ENCODE measurements around the gene PSPH.

DNA sequence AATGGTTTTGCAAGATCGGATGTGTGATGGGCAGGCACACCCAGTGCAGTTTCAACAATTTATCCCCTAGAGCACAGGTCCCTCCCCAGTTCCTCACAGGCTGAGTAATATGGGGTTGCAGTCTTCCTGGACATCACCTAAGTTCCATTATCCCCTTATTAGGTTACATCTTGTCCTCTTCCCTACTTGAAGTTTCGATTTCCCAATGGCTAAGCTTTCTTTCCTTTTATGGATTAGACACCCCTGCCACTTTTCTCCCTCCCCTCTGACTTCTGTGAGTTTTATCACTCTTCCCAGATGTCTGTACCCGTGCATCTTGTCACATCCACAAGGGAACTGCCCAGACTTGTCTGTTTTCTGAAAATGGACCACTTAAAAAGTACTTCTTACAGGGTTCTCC lies 89.2 kb downstream of the PSPH start:
- TF ChIP-seq CTCF (conservative IDR thresholded peaks at IDR 0.05) (no peak), EZH2 (IDR thresholded peaks at IDR 0.05; ENCODE audit: low read depth) (no peak)
